Colonic mucosa (tissue), 4 donors: ENCODE measurements around the gene NOXA1. TPM values are rescaled to one million over a fixed set of nuclear protein-coding genes. Genes with fewer than 3 reads are reported as not detected.

ENCODE experiments used
- DNase-seq: peaks from one replicate; pipeline ENCODE4 v3.0.0-alpha.2; 2020
- H3K27ac ChIP-seq: fragments of 200-600 bp; one replicate; pipeline ENCODE4 v1.8.0; 2021
- H3K27me3 ChIP-seq: fragments of 200-600 bp; one replicate; pipeline ENCODE4 v1.8.0; 2021
- H3K36me3 ChIP-seq: fragments of 200-600 bp; one replicate; pipeline ENCODE4 v1.8.0; 2021
- H3K4me1 ChIP-seq: fragments of 200-600 bp; one replicate; pipeline ENCODE4 v1.8.0; 2021; ENCODE audit warnings: mild to moderate bottlenecking
- H3K4me3 ChIP-seq: fragments of 200-600 bp; one replicate; pipeline ENCODE4 v1.8.0; 2021
- H3K9ac ChIP-seq, 2 donors: one replicate each; pipeline ENCODE4 v1.7.0; 2013; ENCODE audit warnings: control low read depth in 2 of 2, low read depth in 2 of 2, low read length in 2 of 2
- H3K9me3 ChIP-seq: fragments of 200-600 bp; one replicate; pipeline ENCODE4 v1.8.0; 2021
- CTCF ChIP-seq: fragments of 200-600 bp; IDR thresholded peaks from one replicate; pipeline ENCODE4 v1.8.0; 2022; ENCODE audit warnings: antibody characterized with exemption, mild to moderate bottlenecking
- intact Hi-C: fragments of 100-400 bp; cut with DNase I; formaldehyde crosslinking; loops from one replicate; pipeline ENCODE4 v1.14.1; 2022
- total RNA-seq, 2 donors: library from RNA; stranded (reverse); fragmentation: NEBNext Ultra II Directional in 1 of 2; extraction: Animal tissue kit (Norgen Biotek cat#: 25700) in 1 of 2; gene quantifications; one replicate each; pipeline ENCODE4 v1.2.1, GENCODE V29; 2021
- donor health status: healthy.
- donor health status: DM: no; HTN: no; CAD: no.
- donor health status: DM: no; HTN: no; CAD: no.

The NOXA1 gene
- total RNA-seq, 2 donors from 2014 or later: 27.5 to 29.3 TPM

DNA sequence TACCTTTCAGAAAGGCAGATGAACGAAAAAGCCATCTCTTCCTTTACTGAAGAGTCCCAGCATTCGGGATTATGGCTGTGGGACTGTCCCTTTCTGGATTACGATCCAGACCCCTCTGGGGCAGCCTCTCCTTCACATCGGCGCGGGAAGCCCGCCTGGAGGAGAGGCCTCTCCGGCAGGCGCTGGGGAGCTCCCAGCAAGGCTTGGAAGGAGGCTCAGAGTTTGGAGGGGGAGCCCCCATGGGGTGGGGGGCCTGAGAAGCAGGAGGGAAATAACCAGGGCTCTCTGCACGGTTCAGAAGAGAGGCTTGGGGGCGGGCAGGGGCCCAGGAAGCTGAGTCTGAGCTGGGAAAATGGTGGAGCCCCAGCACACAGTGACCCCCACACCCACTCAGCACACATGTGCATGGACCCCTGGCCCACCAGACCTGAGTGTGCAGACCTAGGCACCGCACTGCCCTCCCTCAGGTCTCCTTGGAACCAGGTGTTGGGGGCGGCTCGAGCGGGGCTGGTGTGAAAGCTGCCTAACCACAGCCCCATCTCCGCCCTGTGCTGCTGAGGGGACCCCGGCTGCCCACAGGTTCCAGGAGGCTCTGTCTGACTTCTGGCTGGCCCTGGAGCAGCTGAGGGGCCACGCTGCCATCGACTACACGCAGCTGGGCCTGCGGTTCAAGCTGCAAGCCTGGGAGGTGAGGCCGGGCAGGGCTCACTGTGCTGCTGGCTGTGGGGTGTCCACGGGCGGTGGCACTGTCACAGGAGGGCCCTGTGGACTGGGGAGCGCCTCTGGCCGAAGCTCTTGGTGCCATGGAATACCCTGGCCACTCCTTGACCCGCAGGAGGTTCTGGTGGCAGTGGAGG, 4.5 kb downstream of the NOXA1 start:
- no peaks in the 10 kb centered on the region for H3K9me3 ChIP-seq
- no peaks in the 10 kb centered on the region for H3K36me3 ChIP-seq
- no peak for DNase-seq
- no peak overlapping the region for H3K4me3 ChIP-seq
- H3K27me3 ChIP-seq: no peaks in the 10 kb centered on the region
- no peaks in the 10 kb centered on the region for H3K4me1 ChIP-seq
- no peak overlapping the region for H3K27ac ChIP-seq
- no peak for TF ChIP-seq CTCF
- intact Hi-C loops: no loop called here
- no peak overlapping the region for H3K9ac ChIP-seq

DNA sequence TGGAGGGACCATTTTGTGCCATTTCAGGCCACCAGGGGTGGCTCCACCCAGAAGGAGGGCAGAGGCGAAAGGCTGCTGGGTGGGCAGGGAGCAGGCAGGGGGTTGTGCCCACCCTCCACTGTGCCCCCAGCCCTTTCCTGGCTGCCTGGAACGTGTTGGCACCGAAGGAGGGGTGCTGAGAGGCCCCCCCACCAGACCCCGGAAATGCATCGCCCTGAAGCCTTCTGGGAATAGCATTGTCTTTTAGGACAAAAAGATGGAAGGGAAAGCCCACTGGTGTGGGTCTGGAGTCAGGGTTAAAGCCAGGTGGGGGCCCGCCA, 5.1 kb downstream of the NOXA1 start:
- H3K4me1 ChIP-seq: no peaks in the 10 kb centered on the region
- H3K4me3 ChIP-seq: no peak overlapping the region
- no peak for DNase-seq
- no peaks in the 10 kb centered on the region for H3K36me3 ChIP-seq
- no peaks in the 10 kb centered on the region for H3K27me3 ChIP-seq
- intact Hi-C loops: no loop called here
- no peak overlapping the region for H3K9ac ChIP-seq
- no peak for TF ChIP-seq CTCF
- H3K9me3 ChIP-seq: no peaks in the 10 kb centered on the region
- no peak overlapping the region for H3K27ac ChIP-seq

DNA sequence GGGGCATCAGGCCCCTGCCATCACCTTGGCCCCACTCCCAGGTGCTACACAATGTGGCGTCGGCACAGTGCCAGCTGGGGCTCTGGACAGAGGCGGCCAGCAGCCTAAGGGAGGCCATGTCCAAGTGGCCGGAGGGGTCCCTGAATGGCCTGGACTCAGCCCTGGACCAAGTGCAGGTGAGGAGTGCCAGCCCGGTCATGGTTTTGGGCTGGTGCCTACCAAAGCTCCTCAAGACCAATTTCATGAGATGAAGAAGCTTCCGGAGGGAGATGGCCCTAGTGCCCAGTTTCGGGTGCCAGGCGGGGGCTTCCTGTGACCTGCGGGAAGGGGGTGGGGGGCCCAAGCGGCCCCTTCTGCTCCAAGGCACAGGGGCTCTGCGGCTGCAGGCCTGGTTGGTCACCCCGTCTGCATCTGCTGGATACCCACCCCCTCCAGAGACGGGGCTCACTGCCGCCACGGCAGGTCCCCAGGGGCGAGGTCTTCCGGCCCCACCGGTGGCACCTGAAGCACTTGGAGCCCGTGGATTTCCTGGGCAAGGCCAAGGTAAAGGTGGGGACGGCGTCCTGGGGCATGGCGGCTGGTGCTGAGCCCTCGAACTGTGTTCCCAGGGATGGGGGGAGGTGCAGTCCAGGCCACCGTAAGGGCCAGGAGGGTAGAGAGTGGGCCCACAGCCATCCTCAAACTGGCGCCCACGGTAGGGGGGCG, 5.8 kb downstream of the NOXA1 start:
- DNase-seq: no peak
- intact Hi-C loops: no loop called here
- Histone ChIP-seq H3K9ac (no peak overlapping the region), H3K27ac (no peak overlapping the region), H3K4me3 (no peak overlapping the region), H3K36me3 (no peaks in the 10 kb centered on the region), H3K27me3 (no peaks in the 10 kb centered on the region), H3K9me3 (no peaks in the 10 kb centered on the region), H3K4me1 (no peaks in the 10 kb centered on the region)
- TF ChIP-seq CTCF: no peak

DNA sequence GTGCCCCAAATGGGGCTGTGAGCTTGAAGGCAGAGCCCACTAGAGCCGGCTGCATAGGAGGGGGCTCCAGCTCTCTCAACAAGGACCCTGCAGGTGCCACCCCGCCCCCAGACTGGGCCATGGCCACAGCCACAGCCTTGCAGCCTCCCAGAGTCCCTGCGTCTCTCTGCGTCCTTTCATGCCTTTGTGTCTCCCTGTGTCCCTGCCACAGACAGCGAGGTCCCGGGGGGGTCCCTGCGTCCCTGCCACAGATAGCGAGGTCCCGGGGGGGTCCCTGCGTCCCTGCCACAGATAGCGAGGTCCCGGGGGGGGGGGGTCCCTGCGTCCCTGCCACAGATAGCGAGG, 6.3 kb downstream of the NOXA1 start:
- Histone ChIP-seq H3K9me3 (no peaks in the 10 kb centered on the region), H3K4me1 (no peaks in the 10 kb centered on the region), H3K27ac (no peak overlapping the region), H3K36me3 (no peaks in the 10 kb centered on the region), H3K27me3 (no peaks in the 10 kb centered on the region), H3K4me3 (no peak overlapping the region), H3K9ac (no peak overlapping the region)
- no peak for DNase-seq
- no peak for TF ChIP-seq CTCF
- intact Hi-C loops: no loop called here

GRCh38 chr9:137429974-137430722, 7.0 kb downstream of the NOXA1 start:
- Histone ChIP-seq H3K4me1 (no peaks in the 10 kb centered on the region), H3K4me3 (no peak overlapping the region), H3K27me3 (no peaks in the 10 kb centered on the region), H3K9ac (peak overlapping the region in 1 of 2 donors; percentile 2), H3K36me3 (no peaks in the 10 kb centered on the region), H3K9me3 (no peaks in the 10 kb centered on the region), H3K27ac (no peak overlapping the region)
- no peak for TF ChIP-seq CTCF
- intact Hi-C loops: no loop called here
- DNase-seq: peak; percentile 68
